HEK293 (cell line): Measurements from ENCODE around the gene ADAM19.

ENCODE experiments used
- CTCF ChIP-seq: fragments of 450-650 bp; formaldehyde crosslinking; IDR thresholded peaks from 2 replicates; pipeline ENCODE4 v1.5.1; 2016; ENCODE audit warnings: missing biosample characterization, missing genetic modification characterization
- WT1 ChIP-seq: fragments of 450-650 bp; formaldehyde crosslinking; IDR thresholded peaks from 2 replicates; pipeline ENCODE4 v1.5.1; 2016; ENCODE audit warnings: missing biosample characterization, missing genetic modification characterization
- ZBTB11 ChIP-seq: fragments of 450-650 bp; formaldehyde crosslinking; conservative IDR thresholded peaks from 2 replicates; pipeline ENCODE4 v1.5.1; 2016; ENCODE audit warnings: low read depth, missing biosample characterization, missing genetic modification characterization
- ZNF404 ChIP-seq: fragments of 450-650 bp; formaldehyde crosslinking; IDR thresholded peaks from 2 replicates; pipeline ENCODE4 v1.5.1; 2017; ENCODE audit warnings: missing biosample characterization, missing genetic modification characterization
- ZNF558 ChIP-seq: fragments of 450-650 bp; formaldehyde crosslinking; IDR thresholded peaks from 2 replicates; pipeline ENCODE4 v1.5.1; 2016; ENCODE audit warnings: missing biosample characterization, missing genetic modification characterization
- ZNF596 ChIP-seq: fragments of 450-650 bp; IDR thresholded peaks from 2 replicates; pipeline ENCODE4 v1.5.0; 2018; ENCODE audit warnings: missing biosample characterization, mild to moderate bottlenecking, missing genetic modification characterization, moderate library complexity

DNA sequence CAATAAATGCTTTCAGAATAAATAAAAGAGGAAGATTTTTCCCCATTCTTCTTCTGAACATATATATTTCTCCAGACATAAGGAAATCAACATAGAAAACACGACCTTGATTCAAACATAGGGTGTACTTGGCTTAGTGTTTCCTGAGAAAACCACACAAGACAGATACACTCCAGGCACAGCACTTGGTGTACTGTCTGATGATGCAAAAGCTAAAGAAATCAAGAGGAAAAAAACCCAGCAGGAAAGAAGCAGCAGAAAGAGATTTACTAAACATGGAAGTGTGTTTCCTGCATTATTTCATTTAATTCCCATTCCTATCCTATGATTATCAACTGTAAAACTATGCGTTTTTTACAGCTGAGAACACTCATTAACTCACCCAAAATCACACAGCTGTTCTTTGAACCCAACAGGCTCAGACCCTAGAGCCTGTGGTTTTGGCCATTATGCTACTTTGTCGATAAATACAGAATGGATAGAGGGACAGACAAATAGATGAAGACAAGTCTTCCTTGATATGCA is 69.4 kb downstream of the ADAM19 start:
- no peak for TF ChIP-seq ZBTB11
- TF ChIP-seq CTCF (tag by site-specific recombination): no peak
- no peak for TF ChIP-seq ZNF404 (tag by site-specific recombination)
- TF ChIP-seq ZNF558 (tag by site-specific recombination): no peak
- no peak for TF ChIP-seq WT1
- TF ChIP-seq ZNF596 (tag by site-specific recombination): no peak
